HG03280 (cell line): ENCODE results near the gene RNF150.

Source experiments
- ATAC-seq: cut with Tn5 transposase; IDR thresholded peaks from one replicate; pipeline ENCODE4 v1.9.1; 2021; ENCODE audit warnings: mild to moderate bottlenecking, moderate library complexity; ENCODE audit not compliant: unreplicated experiment

The RNF150 gene

DNA sequence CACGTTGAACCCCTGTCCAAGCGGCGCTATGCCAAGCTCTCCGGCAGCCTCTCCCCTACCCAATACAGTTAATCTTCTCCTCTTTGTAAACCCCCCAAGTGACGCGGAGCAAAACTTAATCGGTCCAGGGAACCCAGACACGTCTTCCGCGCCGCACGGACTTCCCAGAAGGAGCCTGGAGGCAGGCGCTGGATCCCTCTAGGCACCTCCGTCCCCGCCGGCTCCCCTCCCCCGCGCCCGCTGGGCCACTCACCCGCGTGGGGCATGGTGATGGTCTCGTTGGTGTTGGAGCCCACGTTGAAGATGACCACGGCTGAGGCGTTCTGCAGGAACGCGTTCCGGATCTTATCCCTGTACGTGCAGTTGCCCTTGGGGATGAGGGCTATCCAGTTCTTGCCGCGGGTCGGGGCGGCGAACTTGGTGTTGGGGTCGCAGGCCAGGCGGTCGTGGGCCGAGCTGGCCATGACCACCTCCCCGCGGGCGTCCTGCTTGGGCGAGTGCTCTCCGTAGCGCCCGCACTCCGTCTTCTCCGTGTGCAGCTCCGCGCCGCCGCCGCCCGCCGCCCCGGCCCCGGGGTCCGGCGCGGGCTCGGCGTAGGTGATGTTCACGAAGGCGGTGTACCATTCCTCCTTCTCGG, 1.1 kb downstream of the RNF150 start:
- ATAC-seq = no peak

DNA sequence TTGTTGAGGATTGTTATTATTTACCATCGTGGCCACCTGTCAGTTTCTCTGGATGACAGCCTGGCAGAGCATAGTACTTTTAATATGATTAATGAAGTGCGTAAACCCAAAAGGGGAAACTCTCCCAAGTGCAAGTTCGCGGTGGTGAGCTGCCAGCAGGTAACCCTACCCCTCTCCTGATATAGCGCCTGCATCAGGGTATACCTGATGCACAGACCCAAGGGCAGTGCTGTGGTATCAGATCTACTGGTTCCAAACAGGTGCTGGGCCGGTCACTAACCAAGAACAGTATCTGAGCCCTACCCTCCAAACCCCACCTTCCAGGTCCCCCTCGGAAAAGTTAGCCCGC, 1.6 kb downstream of the RNF150 start:
- no peak for ATAC-seq

DNA sequence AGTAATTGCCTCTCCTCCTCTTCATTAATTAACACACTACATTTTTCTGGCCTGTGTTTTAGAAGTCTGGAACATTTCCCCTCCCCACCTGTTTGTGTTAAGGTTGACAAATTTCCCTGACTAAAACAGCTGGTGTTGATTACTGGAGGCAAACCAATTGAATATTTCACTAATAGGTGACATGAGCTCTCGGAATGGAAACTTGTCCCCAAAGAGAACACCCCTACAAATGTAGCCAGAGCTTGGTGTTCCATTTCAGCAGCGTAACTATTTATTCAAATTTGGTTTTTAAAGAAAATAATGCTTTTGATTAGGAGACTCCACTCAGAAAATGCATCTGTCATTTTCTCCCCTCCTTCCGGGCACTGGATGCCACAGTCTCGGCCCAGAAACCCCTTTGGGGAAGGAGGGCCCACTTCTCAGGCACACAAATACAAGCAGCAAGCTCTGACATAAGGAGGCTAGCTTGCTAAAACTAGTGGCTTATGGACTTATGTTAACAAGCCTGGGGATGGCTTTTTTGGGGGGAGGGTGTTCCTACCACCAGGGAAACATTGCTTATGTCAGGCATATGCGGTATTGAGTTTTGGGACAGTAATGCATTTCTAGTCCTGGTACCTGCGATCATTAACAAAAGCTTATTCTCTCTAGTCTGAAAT, 2.2 kb downstream of the RNF150 start:
- no peak for ATAC-seq

GRCh38 chr4:141127884-141128283, 5.4 kb downstream of the RNF150 start:
- no peak for ATAC-seq

DNA sequence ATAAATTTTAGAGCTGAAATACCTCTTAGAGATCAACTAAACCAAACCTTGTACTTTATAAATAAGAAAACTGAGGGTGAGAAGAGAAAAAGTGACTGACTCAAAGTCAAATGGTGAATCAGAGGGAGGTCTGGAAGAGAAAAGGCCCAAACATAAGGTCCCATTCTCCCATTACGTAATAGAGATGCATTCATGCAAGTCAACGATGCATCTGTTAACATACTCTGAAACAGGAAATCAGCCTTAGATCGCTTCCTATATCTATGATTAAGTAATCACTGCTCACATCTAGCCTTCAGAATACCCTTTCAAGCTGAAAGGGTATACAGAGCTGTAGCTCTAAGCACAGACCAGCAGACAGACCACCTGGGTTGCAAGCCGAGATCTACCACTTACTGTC, 6.5 kb downstream of the RNF150 start:
- ATAC-seq = no peak

DNA sequence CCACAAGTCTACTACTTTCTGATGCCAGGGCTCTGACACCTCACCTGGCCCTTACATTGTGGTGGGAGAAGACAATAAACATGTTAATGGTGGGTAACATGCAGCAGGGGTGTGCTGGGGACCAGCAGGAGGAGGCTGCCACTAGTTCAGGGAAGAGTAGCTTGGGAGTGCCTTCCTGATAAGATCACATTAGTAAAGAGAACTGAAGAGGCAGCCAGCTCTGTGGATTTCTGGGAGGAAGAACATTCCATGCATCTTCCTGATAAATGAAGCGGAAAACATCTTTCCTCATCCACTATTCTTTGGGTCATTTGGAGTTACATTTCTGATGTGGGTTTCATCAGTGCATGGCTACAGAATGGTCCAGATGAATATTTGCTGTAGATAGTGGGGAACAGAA, 9.0 kb downstream of the RNF150 start:
- no peak for ATAC-seq

GRCh38 chr4:141121768-141122454, 11.4 kb downstream of the RNF150 start:
- peak; percentile 88 for ATAC-seq

- ATAC-seq = no peak
These were observed 12.2 kb downstream of the RNF150 start for GRCh38 chr4:141121101-141121500.

DNA sequence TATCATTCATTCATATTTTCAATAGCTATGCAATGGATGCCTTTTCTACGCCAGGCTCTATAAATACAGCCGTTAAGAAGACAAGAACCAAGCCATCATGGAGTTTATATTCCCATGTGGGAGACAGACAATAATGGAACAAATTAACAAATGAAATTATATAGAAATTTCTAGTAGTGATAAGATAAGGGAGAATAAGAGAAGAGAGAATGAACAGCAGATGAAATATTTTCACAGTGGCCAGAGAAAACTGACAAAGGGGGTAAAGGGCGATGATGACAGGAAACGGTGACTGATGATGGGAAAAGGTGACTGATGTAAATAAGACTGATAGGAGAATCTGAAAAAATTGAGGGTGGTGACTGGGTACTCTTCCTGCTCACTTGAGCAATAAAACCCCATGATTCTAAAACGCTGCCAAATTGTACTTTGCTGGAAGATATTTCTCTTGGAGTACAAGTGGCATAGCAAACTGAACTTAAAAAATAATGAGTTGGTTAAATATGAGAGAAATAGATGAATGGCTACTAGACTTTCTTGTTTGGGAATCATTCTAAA, 13.2 kb downstream of the RNF150 start:
- ATAC-seq = no peak

GRCh38 chr4:141119071-141119470, 14.2 kb downstream of the RNF150 start:
- ATAC-seq = no peak

GRCh38 chr4:141118381-141118780, 14.9 kb downstream of the RNF150 start:
- ATAC-seq = no peak

DNA sequence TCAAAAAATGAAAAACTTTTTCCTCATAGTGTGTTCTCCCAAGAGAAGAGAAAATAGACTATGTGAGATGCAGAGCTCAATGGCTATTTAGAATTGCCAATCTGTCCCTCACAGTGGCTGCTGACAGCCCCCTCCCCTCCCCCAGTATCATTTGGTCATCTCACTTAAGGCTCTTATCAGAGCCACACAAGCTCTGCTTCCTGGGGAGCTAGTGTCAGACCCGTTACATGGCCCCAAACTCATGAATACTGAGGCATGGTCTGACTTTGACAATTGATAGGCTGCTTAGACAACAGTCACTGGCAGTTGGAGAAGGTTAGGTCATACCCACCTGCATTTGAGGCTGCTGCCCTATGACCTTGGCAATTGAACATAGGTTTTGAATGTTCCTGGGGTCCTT, 15.3 kb downstream of the RNF150 start:
- no peak for ATAC-seq

- no peak for ATAC-seq
These were observed 23.3 kb downstream of the RNF150 start for GRCh38 chr4:141109983-141110382.

DNA sequence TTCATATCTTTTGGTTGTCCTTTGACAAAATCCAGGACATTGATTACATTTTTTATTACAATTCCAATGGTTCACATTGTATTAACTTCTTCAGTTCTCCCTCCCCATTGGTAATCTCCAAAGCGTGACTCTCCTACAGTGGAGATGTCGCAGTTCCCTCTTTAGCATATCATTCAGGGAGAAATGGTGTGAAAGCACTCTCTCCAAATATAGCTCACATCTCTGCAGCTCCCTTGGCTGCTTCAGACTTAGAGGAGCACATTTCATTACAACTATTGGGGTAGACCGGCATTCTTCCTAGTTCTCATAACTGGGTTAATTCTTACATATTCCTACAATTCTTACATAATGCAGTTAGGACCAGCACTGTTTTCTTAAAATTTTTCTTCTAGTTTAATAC, 25.3 kb downstream of the RNF150 start:
- ATAC-seq = no peak

DNA sequence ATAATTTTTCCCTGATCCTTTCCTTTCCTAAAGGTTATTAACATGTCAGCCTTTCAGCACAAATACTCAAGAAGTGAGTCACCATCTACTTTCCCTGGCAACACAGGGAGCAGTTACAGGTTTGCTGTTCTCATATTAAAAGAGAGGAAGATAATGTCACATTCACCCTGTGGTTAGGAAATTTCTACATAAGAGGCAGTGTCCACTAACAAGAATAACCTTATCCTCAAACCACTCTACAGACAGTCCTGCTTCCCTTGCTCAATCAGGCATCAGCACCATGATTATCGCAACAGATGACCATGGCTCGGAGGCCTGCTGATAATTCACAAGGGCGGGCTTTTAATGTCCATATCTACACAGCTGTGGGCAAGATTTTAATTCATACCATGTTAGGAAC, 30.9 kb downstream of the RNF150 start:
- no peak for ATAC-seq

- no peak for ATAC-seq
These were observed 31.8 kb downstream of the RNF150 start for GRCh38 chr4:141101511-141101910.

DNA sequence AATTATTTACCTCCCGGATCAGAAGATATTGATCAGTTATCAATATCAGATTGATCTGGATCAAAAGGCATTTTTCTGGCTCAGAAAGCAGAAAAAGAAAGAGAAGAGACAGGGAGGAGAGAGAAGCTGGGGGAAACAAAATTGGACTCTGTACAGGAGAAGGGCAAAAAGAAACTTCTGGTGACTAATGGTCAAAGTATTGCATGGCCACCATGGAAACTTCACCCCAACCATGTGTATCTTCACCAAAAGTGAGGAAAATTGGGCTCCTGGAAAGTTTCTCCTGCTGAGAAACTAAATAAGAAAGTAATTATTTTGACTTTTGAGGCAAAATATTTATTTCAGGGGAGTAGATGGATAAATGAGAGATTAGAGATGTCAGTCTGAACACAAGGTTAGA, 33.9 kb downstream of the RNF150 start:
- no peak for ATAC-seq

GRCh38 chr4:141098163-141098562, 35.1 kb downstream of the RNF150 start:
- no peak for ATAC-seq

DNA sequence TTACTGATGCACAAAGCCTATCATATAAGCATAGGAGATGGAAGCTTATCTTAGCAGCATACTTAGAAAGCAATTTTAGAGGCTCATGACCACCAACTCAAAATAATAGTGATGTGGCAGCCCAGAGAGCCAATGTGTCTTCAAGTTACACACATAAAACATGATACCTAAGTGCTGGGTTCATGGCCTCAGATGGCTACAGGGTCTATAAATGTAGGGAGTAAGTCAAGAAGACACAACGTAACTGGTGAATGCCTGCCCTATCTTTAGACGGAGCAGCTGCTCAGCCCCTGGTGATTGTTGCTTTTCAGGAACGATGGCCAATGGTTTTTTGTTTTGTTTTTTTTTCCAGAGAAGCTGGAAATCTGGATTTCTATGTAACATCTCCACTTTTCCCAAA, 42.8 kb downstream of the RNF150 start:
- no peak for ATAC-seq

DNA sequence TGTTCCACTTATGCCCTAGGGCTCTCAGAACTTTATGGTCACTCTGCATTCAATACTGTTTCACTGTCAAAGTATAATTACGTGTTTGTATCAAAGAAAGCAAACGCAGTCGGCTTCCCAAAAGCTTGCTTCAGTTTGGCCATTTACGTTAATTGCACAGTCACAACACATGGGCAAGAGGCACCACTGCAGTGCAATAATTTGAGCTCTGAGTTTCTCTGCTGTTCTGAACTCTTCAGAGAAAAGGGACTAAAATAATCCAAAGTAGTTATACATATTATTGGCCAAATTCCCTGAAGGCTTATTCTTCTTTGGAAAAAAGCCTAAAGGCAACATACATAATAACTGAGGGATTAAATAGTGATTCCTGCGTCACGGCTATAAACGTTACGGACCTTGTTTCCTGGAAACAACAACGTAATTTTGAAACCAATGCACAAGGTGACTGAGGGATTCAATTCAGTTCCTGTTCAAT, 51.3 kb downstream of the RNF150 start:
- ATAC-seq = no peak

DNA sequence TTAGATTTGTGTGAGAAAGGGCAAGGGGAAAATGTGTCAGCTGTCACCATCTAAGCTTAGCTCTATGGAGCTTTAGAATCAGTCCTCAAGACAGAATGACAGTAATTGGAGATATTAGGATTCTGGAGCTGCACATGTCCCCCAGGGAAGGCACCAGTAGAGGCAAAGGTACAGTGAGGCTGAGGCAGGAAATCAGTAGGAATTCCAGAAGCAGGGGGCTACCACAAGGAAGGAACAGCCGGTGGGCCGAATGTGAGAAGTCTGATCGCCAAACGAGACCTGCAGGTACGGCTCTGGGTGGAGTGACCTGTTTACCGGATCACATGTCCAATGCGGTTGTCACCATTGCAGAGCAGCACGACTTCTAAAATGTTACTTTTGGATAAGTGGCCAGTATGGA, 52.6 kb downstream of the RNF150 start:
- ATAC-seq = no peak

DNA sequence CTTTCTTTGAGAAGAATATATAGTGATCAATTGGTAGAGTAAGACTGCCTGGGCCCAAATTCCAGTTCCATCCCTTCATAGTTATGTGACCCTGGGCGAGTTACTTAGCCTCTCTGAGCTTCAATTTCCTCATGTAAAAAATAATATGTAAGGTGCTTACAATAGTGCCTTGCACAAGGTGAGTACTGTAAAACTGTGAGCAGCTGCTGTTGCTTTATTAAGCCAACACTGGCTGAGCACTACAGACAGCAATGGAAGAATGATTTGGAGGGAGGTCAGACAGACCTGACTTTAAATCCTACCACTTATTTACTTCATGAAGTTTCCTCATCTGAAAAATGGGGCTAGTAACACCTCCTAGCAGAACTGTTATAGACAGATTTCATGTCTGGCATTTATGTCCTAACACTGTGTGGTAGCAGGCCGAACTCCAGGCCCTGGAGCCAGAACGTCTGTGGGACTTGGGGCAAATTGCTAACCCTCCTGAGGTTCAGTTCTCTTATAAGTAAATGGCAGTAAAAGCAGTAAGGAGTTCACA, 53.8 kb downstream of the RNF150 start:
- ATAC-seq = no peak
